Activated CD8-positive, alpha-beta T cell treated with anti-CD3 and anti-CD28 coated beads, Interleukin-2, amount 10 ng/mL, durations not matched to agents 7 days and 5 days (primary cell): Measurements from ENCODE around the gene DPM1. TPM values are rescaled to one million over a fixed set of nuclear protein-coding genes. Genes with fewer than 3 reads are reported as not detected.

Experiments
- ATAC-seq: fragments of 150-1000 bp; cut with Tn5 transposase; one replicate; pipeline ENCODE4 v1.10.0; 2021; ENCODE audit warnings: moderate library complexity
- CTCF ChIA-PET: fragments of 350-600 bp; sonication (Branson Sonifier 250); formaldehyde crosslinking; loops from one replicate; lab custom pipeline; 2021; ENCODE audit warnings: antibody characterized with exemption; lab: Charles Lee
- POLR2A ChIA-PET: fragments of 350-600 bp; sonication (Branson Sonifier 250); formaldehyde crosslinking; loops from one replicate; lab custom pipeline; 2021; ENCODE audit warnings: antibody characterized with exemption; lab: Charles Lee
- DNase-seq: peaks from one replicate; pipeline ENCODE4 v3.0.0-alpha.2; 2020
- H3K27ac Mint-ChIP-seq: one replicate; pipeline ENCODE4 v1.8.0; 2021; ENCODE audit warnings: mild to moderate bottlenecking, mixed read lengths
- H3K27me3 Mint-ChIP-seq: one replicate; pipeline ENCODE4 v1.8.0; 2021; ENCODE audit warnings: low read depth, mixed read lengths
- H3K36me3 Mint-ChIP-seq: one replicate; pipeline ENCODE4 v1.8.0; 2021; ENCODE audit warnings: low read depth, mixed read lengths
- H3K4me1 Mint-ChIP-seq: one replicate; pipeline ENCODE4 v1.8.0; 2021; ENCODE audit warnings: low read depth, mixed read lengths
- H3K4me3 Mint-ChIP-seq: one replicate; pipeline ENCODE4 v1.8.0; 2021; ENCODE audit warnings: mild to moderate bottlenecking, mixed read lengths
- H3K9me3 Mint-ChIP-seq: one replicate; pipeline ENCODE4 v1.8.0; 2022; ENCODE audit warnings: mixed read lengths; ENCODE audit not compliant: insufficient read depth
- total RNA-seq, 2 experiments: library from RNA; stranded (reverse); gene quantifications; one replicate each; pipeline ENCODE4 v1.2.3, GENCODE V29; 2021

DPM1 gene
- total RNA-seq, 2 experiments from 2014 or later = 50.6 to 53.0 TPM

- no peaks in the 10 kb centered on the region for H3K27me3 Mint-ChIP-seq
- no peaks in the 10 kb centered on the region for H3K9me3 Mint-ChIP-seq
- peaks cover 53% of the 10 kb centered on the region for H3K4me1 Mint-ChIP-seq
- POLR2A ChIA-PET = interaction anchor here (0.6 to 6.7 kb wide), 13 partner anchors 9 to 495 kb away, joined by 3 to 101 read pairs (median 6); partner anchors contain the start of genes BCAS4, DPM1 and MOCS3
- peak overlapping the region; percentile 90 for H3K4me3 Mint-ChIP-seq
- peak; percentile 70 for ATAC-seq
- peak overlapping the region; percentile 95 for H3K27ac Mint-ChIP-seq
- H3K36me3 Mint-ChIP-seq = peaks cover 71% of the 10 kb centered on the region
- peak; percentile 98 for DNase-seq
- CTCF ChIA-PET = interaction anchor here (0.6 to 14.0 kb wide), 36 partner anchors 9 to 377 kb away, joined by 3 to 407 read pairs (median 5); partner anchors contain the start of genes BCAS4, DPM1 and MOCS3
Observed at GRCh38 chr20:50929299-50930138, 28.8 kb downstream of the DPM1 start.

- Mint-ChIP-seq H3K4me3 (peak overlapping the region; percentile 90), H3K27ac (peak overlapping the region; percentile 95), H3K27me3 (no peaks in the 10 kb centered on the region), H3K4me1 (peaks cover 55% of the 10 kb centered on the region), H3K36me3 (peaks cover 68% of the 10 kb centered on the region), H3K9me3 (no peaks in the 10 kb centered on the region)
- no peak for ATAC-seq
- ChIA-PET POLR2A (interaction anchor here (1.2 to 6.7 kb wide), 5 partner anchors 10 to 134 kb away, joined by 3 to 101 read pairs (median 10); partner anchors contain the start of genes BCAS4, DPM1 and MOCS3), CTCF (interaction anchor here (0.6 to 14.0 kb wide), 19 partner anchors 14 to 179 kb away, joined by 3 to 407 read pairs (median 9); partner anchors contain the start of genes BCAS4, DPM1 and MOCS3)
- DNase-seq = peak; percentile 28
Observed at GRCh38 chr20:50928469-50928868, 29.9 kb downstream of the DPM1 start.

- Mint-ChIP-seq H3K27me3 (no peaks in the 10 kb centered on the region), H3K27ac (no peak overlapping the region), H3K36me3 (peaks cover 61% of the 10 kb centered on the region), H3K9me3 (no peaks in the 10 kb centered on the region), H3K4me1 (peaks cover 50% of the 10 kb centered on the region), H3K4me3 (no peak overlapping the region)
- ATAC-seq (no peak), DNase-seq (no peak)
- CTCF ChIA-PET = interaction anchor here (0.9 to 14.0 kb wide), 8 partner anchors 10 to 134 kb away, joined by 3 to 407 read pairs (median 6); partner anchors contain the start of genes BCAS4, DPM1 and MOCS3
- POLR2A ChIA-PET = interaction anchor here (1.3 kb wide), 1 partner anchor 132 kb away, joined by 4 read pairs; the partner anchor contains the start of gene BCAS4
Observed at GRCh38 chr20:50926530-50926929, 31.8 kb downstream of the DPM1 start.

GRCh38 chr20:50924261-50924920 is 33.9 kb downstream of the DPM1 start:
- ChIA-PET CTCF (interaction anchor here (0.8 to 14.0 kb wide), 7 partner anchors 11 to 192 kb away, joined by 3 to 407 read pairs (median 4); partner anchors contain the start of gene BCAS4), POLR2A (interaction anchor here (0.6 to 1.3 kb wide), 3 partner anchors 22 to 134 kb away, joined by 3 read pairs; partner anchors contain the start of gene DPM1)
- no peak for DNase-seq
- peak overlapping the region; percentile 55 for H3K27ac Mint-ChIP-seq
- H3K4me1 Mint-ChIP-seq = peaks cover 52% of the 10 kb centered on the region
- H3K4me3 Mint-ChIP-seq = no peak overlapping the region
- no peaks in the 10 kb centered on the region for H3K27me3 Mint-ChIP-seq
- no peaks in the 10 kb centered on the region for H3K9me3 Mint-ChIP-seq
- ATAC-seq = no peak
- peaks cover 58% of the 10 kb centered on the region for H3K36me3 Mint-ChIP-seq

GRCh38 chr20:50921803-50922501 is 36.4 kb downstream of the DPM1 start:
- peaks cover 50% of the 10 kb centered on the region for H3K36me3 Mint-ChIP-seq
- peaks cover 43% of the 10 kb centered on the region for H3K4me1 Mint-ChIP-seq

GRCh38 chr20:50920997-50921396 is 37.3 kb downstream of the DPM1 start:
- peak; percentile 56 for ATAC-seq

More at GRCh38 chr20:50921803-50922501, 36.4 kb downstream of the DPM1 start:
- Mint-ChIP-seq H3K4me3 (no peak overlapping the region), H3K27me3 (no peaks in the 10 kb centered on the region), H3K9me3 (no peaks in the 10 kb centered on the region), H3K27ac (no peak overlapping the region)
- ATAC-seq (no peak), DNase-seq (no peak)
- ChIA-PET POLR2A (interaction anchor here (1.2 to 2.0 kb wide), 3 partner anchors 9 to 127 kb away, joined by 3 to 10 read pairs (median 3); partner anchors contain the start of genes ADNP, BCAS4 and DPM1), CTCF (interaction anchor here (0.9 to 14.0 kb wide), 3 partner anchors 9 to 129 kb away, joined by 3 to 407 read pairs (median 27); partner anchors contain the start of genes ADNP and BCAS4)

GRCh38 chr20:50919567-50919966 is 38.8 kb downstream of the DPM1 start:
- Mint-ChIP-seq H3K9me3 (no peaks in the 10 kb centered on the region), H3K4me3 (no peak overlapping the region), H3K36me3 (peaks cover 42% of the 10 kb centered on the region), H3K27ac (peak overlapping the region; percentile 47), H3K4me1 (peaks cover 43% of the 10 kb centered on the region), H3K27me3 (no peaks in the 10 kb centered on the region)
- ATAC-seq (no peak), DNase-seq (no peak)
- POLR2A ChIA-PET = no interaction called here
- CTCF ChIA-PET = interaction anchor here (3.4 to 3.6 kb wide), 2 partner anchors 10 to 125 kb away, joined by 27 to 29 read pairs; partner anchors contain the start of gene BCAS4

More at GRCh38 chr20:50920997-50921396, 37.3 kb downstream of the DPM1 start:
- CTCF ChIA-PET = interaction anchor here (0.9 to 3.6 kb wide), 3 partner anchors 8 to 126 kb away, joined by 4 to 29 read pairs (median 27); partner anchors contain the start of genes ADNP and BCAS4
- Mint-ChIP-seq H3K36me3 (peaks cover 53% of the 10 kb centered on the region), H3K4me3 (no peak overlapping the region), H3K4me1 (peaks cover 44% of the 10 kb centered on the region), H3K27ac (no peak overlapping the region), H3K27me3 (no peaks in the 10 kb centered on the region), H3K9me3 (no peaks in the 10 kb centered on the region)
- POLR2A ChIA-PET = interaction anchor here (0.7 to 2.0 kb wide), 3 partner anchors 8 to 37 kb away, joined by 3 to 10 read pairs (median 3); partner anchors contain the start of genes ADNP and DPM1
- no peak for DNase-seq

GRCh38 chr20:50918403-50918802 is 39.9 kb downstream of the DPM1 start:
- POLR2A ChIA-PET = interaction anchor here (0.7 kb wide), 1 partner anchor 11 kb away, joined by 3 read pairs; no protein-coding TSS in a partner anchor
- ATAC-seq = no peak
- Mint-ChIP-seq H3K36me3 (peaks cover 50% of the 10 kb centered on the region), H3K9me3 (no peaks in the 10 kb centered on the region), H3K27ac (no peak overlapping the region), H3K4me3 (no peak overlapping the region), H3K4me1 (peaks cover 52% of the 10 kb centered on the region), H3K27me3 (no peaks in the 10 kb centered on the region)
- no peak for DNase-seq
- CTCF ChIA-PET = interaction anchor here (3.4 to 3.6 kb wide), 2 partner anchors 11 to 124 kb away, joined by 27 to 29 read pairs; partner anchors contain the start of gene BCAS4

- ATAC-seq = no peak
- Mint-ChIP-seq H3K9me3 (no peaks in the 10 kb centered on the region), H3K27me3 (no peaks in the 10 kb centered on the region), H3K4me3 (no peak overlapping the region), H3K27ac (peak overlapping the region; percentile 45), H3K4me1 (peaks cover 53% of the 10 kb centered on the region), H3K36me3 (peaks cover 49% of the 10 kb centered on the region)
- DNase-seq = no peak
- POLR2A ChIA-PET = interaction anchor here (1.2 to 1.6 kb wide), 3 partner anchors 12 to 41 kb away, joined by 3 to 10 read pairs (median 4); partner anchors contain the start of genes ADNP, DPM1 and MOCS3
- CTCF ChIA-PET = interaction anchor here (1.2 to 9.1 kb wide), 5 partner anchors 9 to 126 kb away, joined by 4 to 98 read pairs (median 8); partner anchors contain the start of genes ADNP and BCAS4
Observed at GRCh38 chr20:50916934-50917333, 41.4 kb downstream of the DPM1 start.

- no peaks in the 10 kb centered on the region for H3K9me3 Mint-ChIP-seq
- no peak for DNase-seq
- no peak overlapping the region for H3K4me3 Mint-ChIP-seq
- CTCF ChIA-PET = interaction anchor here (1.2 to 9.1 kb wide), 6 partner anchors 10 to 125 kb away, joined by 4 to 98 read pairs (median 6); partner anchors contain the start of genes ADNP and BCAS4
- H3K4me1 Mint-ChIP-seq = peaks cover 59% of the 10 kb centered on the region
- ATAC-seq = no peak
- H3K27me3 Mint-ChIP-seq = no peaks in the 10 kb centered on the region
- no peak overlapping the region for H3K27ac Mint-ChIP-seq
- H3K36me3 Mint-ChIP-seq = peaks cover 54% of the 10 kb centered on the region
- POLR2A ChIA-PET = interaction anchor here (1.2 to 1.6 kb wide), 3 partner anchors 13 to 42 kb away, joined by 3 to 10 read pairs (median 4); partner anchors contain the start of genes ADNP, DPM1 and MOCS3
Observed at GRCh38 chr20:50916257-50916656, 42.1 kb downstream of the DPM1 start.
